T-helper 2 cell treated with Interferon-gamma antibody and Interleukin-4, amounts not matched to agents 5 μg/mL and 100 μg/mL, for 36 hours (primary cell): Measurements from ENCODE around the gene TAAR1.

Experiments
- DNase-seq: peaks from one replicate; pipeline ENCODE4 v3.0.0; 2021; ENCODE audit warnings: low spot score
- H3K27ac Mint-ChIP-seq: one replicate; pipeline ENCODE4 v1.8.0; 2021; ENCODE audit warnings: mild to moderate bottlenecking, mixed read lengths
- H3K27me3 Mint-ChIP-seq: one replicate; pipeline ENCODE4 v1.8.0; 2021; ENCODE audit warnings: low read depth, mixed read lengths
- H3K36me3 Mint-ChIP-seq: one replicate; pipeline ENCODE4 v1.8.0; 2021; ENCODE audit warnings: low read depth, mixed read lengths
- H3K4me1 Mint-ChIP-seq: one replicate; pipeline ENCODE4 v1.8.0; 2021; ENCODE audit warnings: low read depth, mixed read lengths
- H3K4me3 Mint-ChIP-seq: one replicate; pipeline ENCODE4 v1.8.0; 2022; ENCODE audit warnings: mild to moderate bottlenecking, moderate library complexity, mixed read lengths
- H3K9me3 Mint-ChIP-seq: one replicate; pipeline ENCODE4 v1.8.0; 2021; ENCODE audit warnings: mixed read lengths

TAAR1 gene

DNA sequence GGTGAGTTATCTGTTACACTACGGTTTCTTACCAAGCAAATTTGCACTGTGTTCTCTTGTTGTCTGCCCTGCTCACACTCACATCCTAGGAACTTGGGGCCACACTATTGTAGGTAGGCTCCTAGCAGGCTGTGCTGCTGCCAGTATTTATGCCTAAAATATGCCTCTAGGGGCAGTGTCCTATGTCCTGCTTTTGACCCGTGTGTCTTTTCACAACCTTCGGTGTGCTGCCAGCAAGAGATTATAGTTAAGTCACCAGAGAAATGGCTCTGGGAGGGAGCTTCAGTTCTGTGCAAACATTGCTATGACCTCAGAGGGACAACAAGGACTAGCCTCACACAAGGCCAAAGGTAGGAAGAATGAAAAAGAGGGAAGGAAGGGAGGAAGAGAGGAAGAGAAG is 60.5 kb downstream of the TAAR1 start:
- Mint-ChIP-seq H3K9me3 (no peaks in the 10 kb centered on the region), H3K27ac (no peak overlapping the region), H3K4me1 (no peaks in the 10 kb centered on the region), H3K4me3 (no peak overlapping the region), H3K27me3 (peaks cover 15% of the 10 kb centered on the region), H3K36me3 (no peaks in the 10 kb centered on the region)
- DNase-seq: no peak

- no peak overlapping the region for H3K4me3 Mint-ChIP-seq
- no peaks in the 10 kb centered on the region for H3K36me3 Mint-ChIP-seq
- no peaks in the 10 kb centered on the region for H3K4me1 Mint-ChIP-seq
- no peak overlapping the region for H3K27ac Mint-ChIP-seq
- no peaks in the 10 kb centered on the region for H3K9me3 Mint-ChIP-seq
- peaks cover 13% of the 10 kb centered on the region for H3K27me3 Mint-ChIP-seq
- no peak for DNase-seq
Measured at GRCh38 chr6:132596201-132596600, 62.8 kb downstream of the TAAR1 start.
